Endothelial cell (in vitro differentiated cells): ENCODE measurements around the gene TSPAN31. TPM values are rescaled to one million over a fixed set of nuclear protein-coding genes. Genes with fewer than 3 reads are reported as not detected.
A peak's percentile ranks its signal among the peaks of the same experiment; 100 is the strongest.

ENCODE experiments used
- DNase-seq: peaks from one replicate; pipeline ENCODE4 v3.0.0; 2021; ENCODE audit warnings: low spot score
- H3K27ac Mint-ChIP-seq: one replicate; pipeline ENCODE4 v1.8.0; 2021; ENCODE audit warnings: mixed read lengths, inconsistent platforms; ENCODE audit not compliant: unreplicated experiment
- H3K27me3 Mint-ChIP-seq: one replicate; pipeline ENCODE4 v1.8.0; 2021; ENCODE audit warnings: mild to moderate bottlenecking, moderate library complexity, mixed read lengths, inconsistent platforms; ENCODE audit not compliant: unreplicated experiment
- H3K36me3 Mint-ChIP-seq: one replicate; pipeline ENCODE4 v1.8.0; 2021; ENCODE audit warnings: mild to moderate bottlenecking, low read depth, mixed read lengths, inconsistent platforms; ENCODE audit not compliant: unreplicated experiment
- H3K4me1 Mint-ChIP-seq: one replicate; pipeline ENCODE4 v1.8.0; 2021; ENCODE audit warnings: mild to moderate bottlenecking, mixed read lengths, inconsistent platforms; ENCODE audit not compliant: unreplicated experiment
- H3K4me3 Mint-ChIP-seq: one replicate; pipeline ENCODE4 v1.8.0; 2021; ENCODE audit warnings: mild to moderate bottlenecking, mixed read lengths, inconsistent platforms; ENCODE audit not compliant: unreplicated experiment
- H3K9me3 Mint-ChIP-seq: one replicate; pipeline ENCODE4 v1.8.0; 2021; ENCODE audit warnings: mixed read lengths, inconsistent platforms; ENCODE audit not compliant: unreplicated experiment
- CTCF ChIP-seq: fragments of 200-600 bp; sonication (generic); IDR thresholded peaks from one replicate; pipeline ENCODE4 v1.5.0; 2021; ENCODE audit warnings: antibody characterized with exemption; ENCODE audit not compliant: unreplicated experiment
- total RNA-seq: library from RNA; stranded (reverse); fragmentation: NEBNext Ultra II Directional; extraction: Animal tissue kit (Norgen Biotek cat#: 25700); gene quantifications from one replicate; pipeline ENCODE4 v1.2.1, GENCODE V29; 2021; ENCODE audit not compliant: unreplicated experiment

TSPAN31 gene
- total RNA-seq, 1 donor from 2014 or later, result 21.8 TPM

GRCh38 chr12:57735952-57736740 is 8.7 kb upstream of the TSPAN31 start:
- Mint-ChIP-seq H3K36me3 (peaks cover 32% of the 10 kb centered on the region), H3K27ac (peak overlapping the region; percentile 94), H3K4me3 (peak overlapping the region; percentile 90), H3K4me1 (peaks cover 34% of the 10 kb centered on the region), H3K9me3 (no peaks in the 10 kb centered on the region), H3K27me3 (peaks cover 34% of the 10 kb centered on the region)
- peak; percentile 61 for DNase-seq
- TF ChIP-seq CTCF, result no peak

GRCh38 chr12:57736741-57737466 is 7.9 kb upstream of the TSPAN31 start:
- no peaks in the 10 kb centered on the region for H3K9me3 Mint-ChIP-seq
- H3K27ac Mint-ChIP-seq, result peak overlapping the region; percentile 94
- DNase-seq, result no peak
- peaks cover 39% of the 10 kb centered on the region for H3K4me1 Mint-ChIP-seq
- TF ChIP-seq CTCF, result no peak
- H3K27me3 Mint-ChIP-seq, result peaks cover 38% of the 10 kb centered on the region
- peak overlapping the region; percentile 90 for H3K4me3 Mint-ChIP-seq
- peaks cover 28% of the 10 kb centered on the region for H3K36me3 Mint-ChIP-seq

DNA sequence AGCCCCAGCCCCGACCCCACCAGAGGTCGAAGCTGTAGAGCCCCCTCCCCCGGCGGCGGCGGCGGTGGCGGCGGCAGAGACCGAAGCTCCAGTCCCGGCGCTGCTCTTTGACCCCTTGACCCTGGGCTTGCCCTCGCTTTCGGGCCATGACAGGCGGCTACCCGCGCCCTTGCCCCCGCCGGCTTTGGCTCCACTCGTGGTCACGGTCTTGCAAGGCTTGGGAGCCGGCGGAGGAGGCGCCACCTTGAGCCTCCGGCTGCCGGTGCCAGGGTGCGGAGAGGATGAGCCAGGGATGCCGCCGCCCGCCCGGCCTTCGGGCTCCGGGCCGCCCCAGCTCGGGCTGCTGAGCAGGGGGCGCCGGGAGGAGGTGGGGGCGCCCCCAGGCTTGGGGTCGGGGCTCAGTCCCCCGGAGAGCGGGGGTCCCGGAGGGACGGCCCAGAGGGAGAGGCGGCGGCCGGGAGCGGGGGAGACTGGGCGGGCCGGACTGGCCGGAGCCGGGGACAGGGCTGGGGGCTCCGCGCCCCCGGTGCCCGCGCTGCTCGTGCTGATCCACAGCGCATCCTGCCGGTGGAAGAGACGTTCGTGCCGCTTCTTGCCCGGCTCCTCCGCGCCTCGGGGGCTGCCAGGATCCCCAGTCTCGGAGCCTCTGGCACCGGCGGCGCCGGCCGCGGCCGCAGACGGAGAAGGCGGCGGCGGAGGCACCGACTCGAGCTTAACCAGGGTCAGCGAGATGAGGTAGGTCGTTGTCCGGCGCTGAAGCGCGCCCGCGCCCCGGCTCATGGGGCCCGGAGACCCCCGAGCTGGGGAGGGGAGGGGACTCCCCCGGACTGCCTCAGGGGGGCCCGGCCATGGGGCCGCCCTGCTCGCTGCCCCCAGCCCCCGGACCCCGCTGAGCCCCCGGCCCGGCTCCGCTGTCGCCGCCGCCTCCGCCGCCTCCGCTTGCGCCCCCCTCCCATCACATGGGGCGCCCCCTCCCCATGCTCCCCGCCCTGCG is 7.1 kb upstream of the TSPAN31 start:
- peaks cover 41% of the 10 kb centered on the region for H3K27me3 Mint-ChIP-seq
- no peaks in the 10 kb centered on the region for H3K9me3 Mint-ChIP-seq
- TF ChIP-seq CTCF, result no peak
- peaks cover 24% of the 10 kb centered on the region for H3K36me3 Mint-ChIP-seq
- peaks cover 36% of the 10 kb centered on the region for H3K4me1 Mint-ChIP-seq
- peak; percentile 48 for DNase-seq
- no peak overlapping the region for H3K4me3 Mint-ChIP-seq
- H3K27ac Mint-ChIP-seq, result no peak overlapping the region

DNA sequence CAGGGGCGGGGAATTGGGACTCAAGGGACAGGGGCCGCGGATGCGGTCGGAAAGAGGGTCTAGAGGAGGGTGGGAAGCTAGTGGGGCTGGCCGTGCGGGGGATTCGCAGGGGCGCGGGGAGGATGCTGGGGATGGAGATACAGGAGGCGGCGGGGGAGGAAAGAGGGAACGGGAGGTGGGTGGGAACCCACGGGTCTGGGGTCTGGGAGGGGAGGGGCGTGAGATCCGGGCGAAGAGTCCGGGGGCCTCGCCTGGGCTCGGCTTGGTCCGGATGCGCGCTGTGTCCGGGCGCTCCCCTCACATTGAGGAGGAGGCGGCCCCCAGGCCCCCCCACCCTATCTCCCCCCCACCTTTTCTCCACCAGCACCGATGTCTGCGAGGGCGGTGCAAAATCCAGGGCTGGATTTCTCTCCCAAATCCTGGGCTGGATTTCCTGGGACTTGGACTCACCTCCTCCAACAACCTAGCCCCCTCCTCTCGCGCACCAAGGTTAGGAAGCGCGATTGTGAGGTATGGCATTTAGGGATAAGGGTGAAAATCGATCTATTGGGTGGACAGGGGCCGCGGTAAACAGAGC is 6.1 kb upstream of the TSPAN31 start, which contains the start of gene AGAP2:
AGAP2 (minus strand) TSS at position 82 of the 577 bp plus-strand sequence. CDS start 496 bp downstream, outside the sequence.
- Mint-ChIP-seq H3K27ac (peak within 1 kb of the TSS; percentile 59), H3K9me3 (no peaks in the 10 kb centered on the region), H3K4me1 (peaks cover 36% of the 10 kb centered on the region), H3K4me3 (peak within 1 kb of the TSS; percentile 75), H3K27me3 (peaks cover 41% of the 10 kb centered on the region), H3K36me3 (peaks cover 24% of the 10 kb centered on the region)
- TF ChIP-seq CTCF, result no peak
- DNase-seq, result peak; percentile 41
